Activated naive CD4-positive, alpha-beta T cell treated with anti-CD3 and anti-CD28 coated beads, Interleukin-2, amount 10 ng/mL, durations not matched to agents 7 days and 5 days (primary cell): ENCODE data around the gene CHMP1A.
"Not testable (repeated sequence)": the region's sequence is repeated elsewhere in the genome, so short reads cannot be mapped to it uniquely, and the experiment has no call there.

Experiments used
- CTCF ChIA-PET: fragments of 350-600 bp; sonication (Branson Sonifier 250); formaldehyde crosslinking; loops from one replicate; lab custom pipeline; 2021; ENCODE audit warnings: antibody characterized with exemption; lab: Charles Lee
- DNase-seq: peaks from one replicate; pipeline ENCODE4 v3.0.0-alpha.2; 2020
- H3K27ac Mint-ChIP-seq: one replicate; pipeline ENCODE4 v1.8.0; 2021; ENCODE audit warnings: mild to moderate bottlenecking, moderate library complexity, mixed read lengths
- H3K27me3 Mint-ChIP-seq: one replicate; pipeline ENCODE4 v1.8.0; 2021; ENCODE audit warnings: mild to moderate bottlenecking, mixed read lengths
- H3K36me3 Mint-ChIP-seq: one replicate; pipeline ENCODE4 v1.8.0; 2021; ENCODE audit warnings: mixed read lengths
- H3K4me1 Mint-ChIP-seq: one replicate; pipeline ENCODE4 v1.8.0; 2021; ENCODE audit warnings: mixed read lengths
- H3K4me3 Mint-ChIP-seq: one replicate; pipeline ENCODE4 v1.8.0; 2021; ENCODE audit warnings: mild to moderate bottlenecking, moderate library complexity, mixed read lengths
- H3K9me3 Mint-ChIP-seq: one replicate; pipeline ENCODE4 v1.8.0; 2021; ENCODE audit warnings: mixed read lengths

The CHMP1A gene

DNA sequence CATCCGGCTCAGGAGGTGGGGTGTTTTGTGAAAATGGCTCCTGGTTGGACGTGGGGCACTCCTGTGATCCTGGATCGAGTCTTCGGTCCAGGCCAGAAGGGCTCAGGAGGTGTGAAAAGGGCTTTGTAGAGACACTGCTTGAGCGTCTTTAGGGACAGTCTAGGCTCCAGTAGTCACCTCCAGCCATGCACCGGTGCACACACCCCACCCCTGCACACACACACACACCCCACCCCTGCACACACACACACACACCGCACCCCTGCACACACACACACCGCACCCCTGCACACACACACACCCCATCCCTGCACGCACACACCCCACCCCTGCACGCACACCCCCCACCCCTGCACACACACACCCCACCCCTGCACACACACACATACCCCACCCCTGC, 19.1 kb downstream of the CHMP1A start:
- H3K36me3 Mint-ChIP-seq: no peaks in the 10 kb centered on the region
- CTCF ChIA-PET: no interaction called here
- peaks cover 6% of the 10 kb centered on the region for H3K4me1 Mint-ChIP-seq
- H3K27ac Mint-ChIP-seq: no peak overlapping the region
- H3K27me3 Mint-ChIP-seq: peaks cover 15% of the 10 kb centered on the region
- no peak for DNase-seq
- no peaks in the 10 kb centered on the region for H3K9me3 Mint-ChIP-seq
- no peak overlapping the region for H3K4me3 Mint-ChIP-seq

DNA sequence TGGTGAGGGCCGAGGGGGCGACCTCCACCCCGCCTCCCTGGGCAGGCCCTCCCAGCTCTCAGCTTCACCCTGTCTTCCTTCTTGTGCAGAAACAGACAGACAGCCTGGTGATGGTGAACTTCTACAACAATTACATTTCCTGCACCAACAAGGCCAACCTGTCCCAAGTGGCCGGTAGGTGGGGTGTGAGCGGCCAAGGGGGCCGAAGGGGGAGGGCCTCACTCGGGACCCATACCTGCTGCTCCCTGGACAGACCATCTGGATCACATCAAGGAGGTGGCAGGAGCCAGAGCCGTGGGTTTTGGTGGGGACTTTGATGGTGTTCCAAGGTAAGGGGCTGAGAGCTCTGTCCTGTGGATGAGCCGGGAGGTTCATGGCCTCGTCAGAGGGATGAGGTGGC, 20.1 kb downstream of the CHMP1A start:
- Mint-ChIP-seq H3K27me3 (peaks cover 22% of the 10 kb centered on the region), H3K36me3 (no peaks in the 10 kb centered on the region), H3K4me3 (no peak overlapping the region), H3K4me1 (peaks cover 6% of the 10 kb centered on the region), H3K27ac (no peak overlapping the region), H3K9me3 (no peaks in the 10 kb centered on the region)
- no peak for DNase-seq
- CTCF ChIA-PET: interaction anchor here (0.6 kb wide), 1 partner anchor 45 kb away, joined by 3 read pairs; no protein-coding TSS in a partner anchor

DNA sequence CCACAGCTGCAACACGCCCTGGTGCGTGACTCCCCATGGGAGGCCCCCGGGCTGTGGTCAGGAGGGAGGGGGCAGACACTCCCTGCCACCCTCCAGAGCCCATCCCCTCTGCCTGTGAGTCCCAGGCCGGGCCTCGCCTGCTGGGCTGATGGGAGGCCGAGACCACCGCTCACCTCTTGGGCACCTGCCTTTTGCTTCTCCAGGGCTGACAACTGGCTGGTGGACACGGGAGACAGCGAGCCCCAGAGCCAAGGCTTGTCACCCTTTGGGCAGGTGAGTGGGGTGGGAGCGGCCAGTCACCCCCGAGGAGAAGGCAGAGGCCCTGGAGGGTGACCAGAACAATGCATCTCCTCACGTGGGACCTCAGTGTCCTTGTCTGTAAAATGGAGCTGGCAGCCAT, 20.8 kb downstream of the CHMP1A start:
- peaks cover 26% of the 10 kb centered on the region for H3K27me3 Mint-ChIP-seq
- CTCF ChIA-PET: interaction anchor here (0.6 to 0.8 kb wide), 2 partner anchors 36 to 45 kb away, joined by 3 read pairs; no protein-coding TSS in a partner anchor
- no peaks in the 10 kb centered on the region for H3K36me3 Mint-ChIP-seq
- no peak overlapping the region for H3K27ac Mint-ChIP-seq
- no peak for DNase-seq
- H3K4me3 Mint-ChIP-seq: no peak overlapping the region
- no peaks in the 10 kb centered on the region for H3K9me3 Mint-ChIP-seq
- peaks cover 6% of the 10 kb centered on the region for H3K4me1 Mint-ChIP-seq

DNA sequence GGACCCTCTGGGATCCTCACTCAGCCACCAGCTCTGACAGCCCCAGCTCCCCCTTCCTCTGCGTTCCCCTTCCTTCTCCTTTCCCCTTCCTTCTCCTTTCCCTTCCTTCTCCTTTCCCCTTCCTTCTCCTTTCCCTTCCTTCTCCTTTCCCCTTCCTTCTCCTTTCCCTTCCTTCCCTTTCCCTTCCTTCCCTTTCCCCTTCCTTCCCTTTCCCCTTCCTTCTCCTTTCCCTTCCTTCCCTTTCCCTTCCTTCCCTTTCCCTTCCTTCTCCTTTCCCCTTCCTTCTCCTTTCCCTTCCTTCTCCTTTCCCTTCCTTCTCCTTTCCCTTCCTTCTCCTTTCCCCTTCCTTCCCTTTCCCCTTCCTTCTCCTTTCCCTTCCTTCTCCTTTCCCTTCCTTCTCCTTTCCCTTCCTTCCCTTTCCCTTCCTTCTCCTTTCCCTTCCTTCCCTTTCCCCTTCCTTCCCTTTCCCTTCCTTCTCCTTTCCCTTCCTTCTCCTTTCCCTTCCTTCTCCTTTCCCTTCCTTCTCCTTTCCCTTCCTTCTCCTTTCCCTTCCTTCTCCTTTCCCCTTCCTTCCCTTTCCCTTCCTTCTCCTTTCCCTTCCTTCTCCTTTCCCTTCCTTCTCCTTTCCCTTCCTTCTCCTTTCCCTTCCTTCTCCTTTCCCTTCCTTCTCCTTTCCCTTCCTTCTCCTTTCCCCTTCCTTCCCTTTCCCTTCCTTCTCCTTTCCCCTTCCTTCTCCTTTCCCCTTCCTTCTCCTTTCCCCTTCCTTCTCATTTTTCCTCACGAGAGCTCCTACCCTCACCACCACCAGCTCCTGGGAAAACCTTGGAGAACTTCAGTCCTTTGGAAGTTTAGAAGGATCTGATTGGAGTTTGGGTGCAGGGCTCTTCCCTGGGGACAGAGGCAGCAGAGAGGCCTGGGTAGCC, 22.8 kb downstream of the CHMP1A start:
- peaks cover 29% of the 10 kb centered on the region for H3K27me3 Mint-ChIP-seq
- not testable (repeated sequence) for H3K9me3 Mint-ChIP-seq

DNA sequence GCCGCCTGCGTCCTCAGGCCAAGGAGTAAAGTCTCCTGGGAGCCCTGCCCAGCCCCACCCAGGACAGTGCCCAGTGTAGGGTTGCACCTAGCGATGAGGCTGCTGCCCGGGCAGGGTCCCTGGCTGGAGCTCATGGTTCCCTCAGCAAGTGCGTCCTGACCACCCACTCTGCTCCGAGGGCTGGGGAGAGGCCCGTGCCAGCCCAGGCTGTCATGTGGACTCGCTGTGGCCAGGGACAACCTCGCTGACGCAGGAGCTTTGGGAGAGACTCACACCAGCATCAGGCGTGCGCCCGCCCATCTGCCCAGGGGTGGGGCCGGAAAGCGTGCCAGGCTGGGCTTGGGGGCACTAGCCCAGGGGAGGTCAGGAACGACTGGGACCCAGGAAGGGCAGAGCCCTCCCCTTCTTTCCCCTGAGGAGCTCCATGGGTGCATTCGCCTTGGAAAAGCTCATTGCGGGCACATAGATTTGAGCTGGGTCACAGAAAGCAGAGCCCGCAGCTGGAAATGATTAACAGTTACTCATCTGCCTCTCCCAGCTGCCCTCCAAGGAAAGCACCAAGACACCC, 24.4 kb downstream of the CHMP1A start:
- no peak overlapping the region for H3K4me3 Mint-ChIP-seq
- H3K9me3 Mint-ChIP-seq: no peaks in the 10 kb centered on the region
- H3K27ac Mint-ChIP-seq: no peak overlapping the region
- no peak for DNase-seq
- no peaks in the 10 kb centered on the region for H3K4me1 Mint-ChIP-seq
- H3K27me3 Mint-ChIP-seq: peaks cover 29% of the 10 kb centered on the region
- H3K36me3 Mint-ChIP-seq: no peaks in the 10 kb centered on the region
- CTCF ChIA-PET: no interaction called here

More for the DNA sequence above, 22.8 kb downstream of the CHMP1A start:
- DNase-seq, H3K36me3 Mint-ChIP-seq, CTCF ChIA-PET, H3K4me1 Mint-ChIP-seq, H3K4me3 Mint-ChIP-seq: not testable (repeated sequence)
- H3K27ac Mint-ChIP-seq: peak overlapping the region; percentile 14

DNA sequence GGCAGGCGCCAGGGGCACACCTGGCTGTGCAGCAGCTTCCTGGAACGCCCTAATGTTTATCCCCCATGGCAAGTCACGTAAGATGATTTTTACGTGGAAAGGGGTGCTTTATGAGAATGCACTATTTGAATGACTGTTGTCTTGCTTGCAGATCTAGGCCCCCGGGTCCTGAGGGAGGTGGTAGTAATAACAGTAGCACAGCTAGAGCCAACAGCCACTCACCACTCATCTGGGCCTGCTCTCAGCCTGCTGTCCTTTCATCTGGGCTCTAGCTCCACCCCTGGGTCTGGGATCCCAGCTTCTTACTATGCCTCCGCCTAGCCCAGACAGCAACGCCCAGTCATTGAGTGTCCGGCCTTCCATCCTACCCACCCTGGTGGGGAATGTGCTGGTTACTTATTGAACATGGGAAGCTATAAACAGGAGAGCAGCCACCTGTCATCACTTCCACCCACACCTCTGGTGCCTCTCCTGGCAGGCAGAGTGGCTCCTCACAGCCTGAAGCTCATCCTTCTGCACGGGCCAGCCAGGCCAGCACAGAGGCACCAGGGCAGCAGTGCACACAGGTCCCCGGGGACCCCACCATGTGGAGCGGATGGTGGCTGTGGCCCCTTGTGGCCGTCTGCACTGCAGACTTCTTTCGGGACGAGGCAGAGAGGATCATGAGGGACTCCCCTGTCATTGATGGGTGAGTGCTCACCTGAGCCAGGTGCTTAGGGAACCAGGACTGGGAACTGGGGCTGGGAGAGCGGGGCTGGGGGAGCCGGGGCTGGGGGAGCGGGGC, 27.5 kb downstream of the CHMP1A start:
- H3K4me3 Mint-ChIP-seq: no peak overlapping the region
- DNase-seq: no peak
- H3K27me3 Mint-ChIP-seq: peaks cover 26% of the 10 kb centered on the region
- no peaks in the 10 kb centered on the region for H3K4me1 Mint-ChIP-seq
- no peaks in the 10 kb centered on the region for H3K9me3 Mint-ChIP-seq
- H3K27ac Mint-ChIP-seq: no peak overlapping the region
- CTCF ChIA-PET: no interaction called here
- no peaks in the 10 kb centered on the region for H3K36me3 Mint-ChIP-seq

DNA sequence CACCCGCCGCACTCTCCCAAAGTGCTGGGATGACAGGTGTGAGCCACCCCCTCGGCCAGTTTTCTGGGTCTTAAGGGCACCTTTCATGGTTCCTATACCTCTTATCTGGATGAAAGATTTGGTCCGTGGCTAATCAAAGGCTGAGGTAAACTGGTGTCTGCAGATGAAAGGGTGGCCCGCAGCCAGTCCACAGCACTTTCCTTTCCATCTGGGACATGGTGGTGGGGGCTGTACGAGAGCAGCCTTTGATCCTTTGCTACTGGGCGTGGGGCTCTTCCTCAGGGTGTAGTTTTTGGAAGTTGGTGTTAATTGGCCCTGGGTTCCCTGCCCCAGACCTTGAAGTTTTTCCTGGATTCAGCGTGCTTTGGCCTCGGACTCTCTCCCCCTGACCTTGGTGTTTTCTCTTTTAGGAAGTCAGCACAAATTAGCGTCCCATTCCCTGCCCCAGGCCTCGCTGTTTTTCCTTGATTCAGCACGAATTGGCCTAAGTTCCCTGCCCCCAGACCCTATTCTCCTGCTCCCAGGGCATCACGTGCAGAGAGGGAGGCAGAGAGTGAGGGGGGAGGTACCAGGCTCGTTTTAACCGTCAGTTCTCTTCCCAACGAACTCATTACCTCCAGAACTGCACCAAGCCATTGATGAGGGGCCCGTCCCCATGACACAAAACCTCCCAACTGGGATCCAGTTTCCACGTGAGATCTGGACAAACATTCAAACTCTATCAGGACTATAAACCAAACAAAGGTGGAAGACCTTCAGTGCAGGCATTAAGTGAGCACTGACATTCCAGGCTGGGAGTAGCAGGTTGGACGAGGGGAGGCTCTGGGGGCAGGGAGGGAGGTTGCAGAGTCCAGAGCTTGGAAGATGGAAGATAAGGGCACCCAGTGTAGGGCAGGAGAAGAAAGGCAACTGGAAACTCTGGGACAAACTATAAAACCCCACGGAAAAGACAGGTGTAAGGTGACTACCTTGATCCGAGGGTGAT, 32.4 kb downstream of the CHMP1A start:
- Mint-ChIP-seq H3K36me3 (no peaks in the 10 kb centered on the region), H3K9me3 (no peaks in the 10 kb centered on the region), H3K4me3 (no peak overlapping the region), H3K4me1 (no peaks in the 10 kb centered on the region), H3K27me3 (peaks cover 51% of the 10 kb centered on the region), H3K27ac (no peak overlapping the region)
- no peak for DNase-seq
- CTCF ChIA-PET: no interaction called here

DNA sequence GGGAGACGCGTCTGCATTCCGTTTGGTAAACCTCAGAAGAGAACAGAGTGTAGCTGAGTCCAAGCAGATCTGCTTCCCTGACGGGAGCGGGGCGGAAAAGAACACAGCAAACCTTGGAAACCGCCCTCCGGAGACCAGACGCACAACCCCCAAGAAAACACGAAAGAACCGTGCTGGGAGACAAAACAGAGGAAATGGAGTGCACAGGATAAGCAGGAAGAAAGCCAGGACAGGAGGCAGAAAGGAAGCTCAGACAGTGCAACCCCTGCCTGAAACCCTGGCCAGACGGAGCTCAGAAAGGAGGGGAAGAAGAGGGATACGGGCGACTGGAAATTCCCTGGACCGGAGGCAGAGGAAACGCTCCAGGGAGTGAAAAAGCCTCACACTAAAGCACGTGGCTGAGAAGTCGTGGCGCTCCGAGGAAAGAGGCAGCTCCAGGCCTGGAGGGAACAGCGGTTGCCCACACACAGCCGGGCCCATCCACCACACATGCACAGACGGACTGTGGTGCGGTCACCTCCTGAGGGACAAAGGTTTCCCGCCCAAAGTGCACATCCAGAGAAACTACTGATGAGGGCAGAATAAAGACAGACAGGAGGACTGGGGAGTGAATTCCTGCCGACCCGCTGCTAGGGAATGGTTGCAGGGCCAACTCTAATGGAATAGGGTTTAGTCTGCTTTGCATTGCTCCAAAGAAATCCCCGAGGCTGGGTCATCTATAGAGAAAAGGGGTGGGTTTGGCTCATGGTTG, 33.8 kb downstream of the CHMP1A start:
- Mint-ChIP-seq H3K36me3 (no peaks in the 10 kb centered on the region), H3K27ac (no peak overlapping the region), H3K9me3 (no peaks in the 10 kb centered on the region), H3K4me1 (no peaks in the 10 kb centered on the region), H3K4me3 (no peak overlapping the region), H3K27me3 (peaks cover 50% of the 10 kb centered on the region)
- no peak for DNase-seq
- CTCF ChIA-PET: no interaction called here

DNA sequence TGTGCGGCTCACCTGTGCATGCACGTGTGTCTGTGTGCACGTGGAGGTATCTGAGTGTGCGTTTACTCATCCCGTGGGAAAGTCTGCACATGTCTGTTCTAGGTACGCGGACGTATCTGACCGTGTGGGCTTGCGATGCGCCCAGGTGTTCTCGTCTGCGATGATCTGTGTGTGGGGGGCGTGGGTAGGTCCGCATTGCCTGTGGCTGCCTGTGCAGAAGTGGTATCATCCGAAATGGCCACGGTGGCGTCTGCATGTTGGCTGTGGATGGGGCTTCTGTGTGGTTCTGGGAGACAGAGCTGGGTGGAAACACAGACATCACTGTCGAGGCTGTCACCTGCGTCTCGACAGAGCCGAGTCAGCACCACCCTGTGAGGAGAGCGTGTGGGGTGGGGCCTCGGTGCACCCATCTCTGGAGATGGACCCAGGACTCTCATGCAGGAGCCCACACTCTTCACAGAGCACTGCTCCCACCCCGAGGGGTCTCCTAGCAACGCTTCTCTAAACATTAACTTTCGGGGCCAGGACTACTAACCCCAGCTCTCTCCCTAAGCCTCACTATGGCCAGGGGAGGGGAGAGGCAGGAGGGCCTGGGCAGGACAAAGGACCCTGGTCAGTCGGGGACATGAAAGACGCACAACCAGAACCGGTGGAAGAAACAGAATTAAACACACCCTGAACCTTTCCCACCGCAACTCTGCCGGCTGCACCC, 35.7 kb downstream of the CHMP1A start:
- H3K27ac Mint-ChIP-seq: no peak overlapping the region
- H3K4me3 Mint-ChIP-seq: no peak overlapping the region
- peaks cover 50% of the 10 kb centered on the region for H3K27me3 Mint-ChIP-seq
- H3K9me3 Mint-ChIP-seq: peaks cover 4% of the 10 kb centered on the region
- CTCF ChIA-PET: no interaction called here
- H3K4me1 Mint-ChIP-seq: peaks cover 4% of the 10 kb centered on the region
- DNase-seq: no peak
- no peaks in the 10 kb centered on the region for H3K36me3 Mint-ChIP-seq

DNA sequence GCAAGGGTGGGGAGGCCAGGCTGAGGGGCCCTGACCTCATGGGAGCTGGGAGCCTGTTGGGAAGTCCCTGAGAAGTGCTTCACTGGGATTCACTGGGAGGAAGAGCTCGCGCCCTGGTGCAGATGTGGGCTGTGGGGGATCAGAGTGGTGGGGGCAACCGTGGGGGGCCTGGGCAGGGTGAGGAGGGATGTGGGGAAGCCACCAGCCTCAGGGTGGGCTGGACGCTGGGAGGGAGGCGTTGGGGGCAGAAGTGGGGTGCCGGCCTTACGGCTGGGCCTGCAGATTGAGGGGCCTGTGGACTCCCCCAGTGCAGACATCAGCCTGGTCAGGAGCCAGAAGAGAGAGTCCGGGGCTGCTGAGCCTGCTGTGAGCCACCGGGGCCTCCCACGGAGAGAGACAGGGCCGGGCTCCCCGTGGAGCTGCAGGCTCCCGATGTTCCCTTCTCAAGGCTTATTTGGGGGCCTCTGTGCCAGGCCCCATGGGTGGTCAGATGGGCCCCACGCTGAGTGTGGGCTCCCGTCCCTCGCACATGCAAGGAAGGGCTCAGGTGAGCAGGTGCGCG, 36.3 kb downstream of the CHMP1A start:
- CTCF ChIA-PET: no interaction called here
- H3K27me3 Mint-ChIP-seq: peaks cover 50% of the 10 kb centered on the region

DNA sequence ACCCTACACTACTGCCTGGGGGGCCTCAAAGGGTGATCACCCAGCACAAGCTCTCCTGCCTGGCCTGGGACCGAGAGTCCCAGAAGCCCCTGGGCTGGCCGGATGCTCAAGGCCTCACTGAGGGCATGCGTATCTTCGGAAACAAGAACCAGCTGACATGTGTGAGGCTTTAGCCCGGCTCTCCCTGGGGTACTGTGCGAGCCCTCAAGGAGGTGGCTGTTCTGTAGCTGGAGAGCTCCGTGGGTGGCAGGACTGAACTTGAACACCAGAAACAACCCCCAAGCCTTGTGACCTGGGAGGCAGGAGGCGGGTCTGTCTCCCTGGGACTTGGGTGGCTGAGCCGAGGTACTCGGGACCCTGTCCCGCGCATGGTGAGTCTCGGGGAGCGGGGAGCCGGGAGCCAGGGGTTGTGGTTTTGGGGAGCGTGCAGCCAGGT, 37.1 kb downstream of the CHMP1A start:
- H3K4me3 Mint-ChIP-seq: no peak overlapping the region
- CTCF ChIA-PET: interaction anchor here (0.8 kb wide), 1 partner anchor 81 kb away, joined by 3 read pairs; the partner anchor contains the start of gene SPATA2L
- no peak for DNase-seq
- H3K27ac Mint-ChIP-seq: no peak overlapping the region
- H3K4me1 Mint-ChIP-seq: peaks cover 12% of the 10 kb centered on the region
- H3K36me3 Mint-ChIP-seq: peaks cover 4% of the 10 kb centered on the region
- peaks cover 11% of the 10 kb centered on the region for H3K9me3 Mint-ChIP-seq
- peaks cover 50% of the 10 kb centered on the region for H3K27me3 Mint-ChIP-seq

More for the DNA sequence above, 36.3 kb downstream of the CHMP1A start:
- peaks cover 10% of the 10 kb centered on the region for H3K4me1 Mint-ChIP-seq
- peaks cover 4% of the 10 kb centered on the region for H3K36me3 Mint-ChIP-seq
- no peak overlapping the region for H3K27ac Mint-ChIP-seq
- H3K4me3 Mint-ChIP-seq: no peak overlapping the region
- H3K9me3 Mint-ChIP-seq: peaks cover 10% of the 10 kb centered on the region
- no peak for DNase-seq

DNA sequence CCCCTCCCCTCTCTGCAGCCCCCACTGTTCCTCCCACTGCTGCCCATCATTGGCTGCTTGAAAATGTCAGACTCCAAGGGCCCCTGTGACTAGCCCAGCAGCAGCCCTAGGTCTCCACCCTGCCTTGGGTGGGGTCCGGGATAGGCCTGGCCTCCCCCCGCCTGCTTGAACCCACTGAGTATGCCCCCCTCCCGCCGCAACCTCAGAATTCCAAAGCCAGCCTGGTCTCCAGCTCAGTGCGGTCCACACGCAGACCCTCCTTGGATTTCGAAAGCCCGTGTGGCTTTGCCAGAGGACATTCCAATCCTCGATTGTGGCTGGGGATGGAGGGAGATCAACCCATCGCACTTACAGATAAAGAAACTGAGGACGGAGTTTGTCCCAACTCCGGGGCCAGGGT, 37.7 kb downstream of the CHMP1A start:
- CTCF ChIA-PET: interaction anchor here (0.8 kb wide), 1 partner anchor 82 kb away, joined by 3 read pairs; the partner anchor contains the start of gene SPATA2L
- Mint-ChIP-seq H3K4me1 (peaks cover 12% of the 10 kb centered on the region), H3K9me3 (peaks cover 11% of the 10 kb centered on the region), H3K27me3 (peaks cover 46% of the 10 kb centered on the region), H3K4me3 (no peak overlapping the region), H3K27ac (no peak overlapping the region), H3K36me3 (peaks cover 4% of the 10 kb centered on the region)
- no peak for DNase-seq
